Measurements from ENCODE around the gene CYP19A1. TPM values are rescaled to one million over a fixed set of nuclear protein-coding genes. Genes with fewer than 3 reads are reported as not detected.
A peak's percentile ranks its signal among the peaks of the same experiment; 100 is the strongest.

Gene CYP19A1
- polyA plus RNA-seq, 1 donor, result 8.3 TPM

GRCh38 chr15:51245628-51246027 lies 92.8 kb downstream of the CYP19A1 start:
- Histone ChIP-seq H3K4me1 (ENCODE audit: control insufficient read depth, insufficient read depth, low read length) (no peaks in the 10 kb centered on the region), H3K27ac (ENCODE audit: low read length) (no peak overlapping the region), H3K4me3 (ENCODE audit: low read length) (no peak overlapping the region), H3K36me3 (ENCODE audit: control insufficient read depth, insufficient read depth, low read length) (no peaks in the 10 kb centered on the region), H3K9me3 (ENCODE audit: control insufficient read depth, low read depth, low read length) (no peaks in the 10 kb centered on the region), H3K27me3 (ENCODE audit: control insufficient read depth, insufficient read depth, low read length) (peaks cover 4% of the 10 kb centered on the region)
- no CpG with 5 or more reads among the region's 1 CpG for WGBS (ENCODE audit: insufficient coverage, low lambda C conversion rate)
- DNase-seq, result no peak

DNA sequence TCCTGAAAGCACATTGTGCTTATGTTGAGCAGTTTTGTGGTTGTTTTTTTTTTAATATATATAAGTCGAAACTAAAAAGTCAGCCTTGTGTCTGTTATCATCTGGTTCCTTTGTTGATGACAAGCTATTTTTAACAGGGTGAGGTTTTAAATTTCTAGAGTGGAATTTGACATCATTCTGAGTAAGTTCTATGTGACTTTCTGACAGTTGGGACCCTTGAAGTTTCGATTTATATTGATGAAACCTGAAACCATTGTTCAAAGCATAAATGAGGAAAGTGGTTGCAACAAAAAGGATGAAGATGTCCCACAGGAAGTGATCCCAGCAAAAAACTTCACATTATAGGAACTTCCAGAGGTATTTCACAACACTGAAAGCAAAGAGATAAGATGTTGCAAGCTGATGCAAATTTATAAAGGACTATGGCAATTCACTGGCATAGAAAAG lies 94.0 kb downstream of the CYP19A1 start:
- Histone ChIP-seq H3K4me1 (ENCODE audit: control insufficient read depth, insufficient read depth, low read length) (no peaks in the 10 kb centered on the region), H3K36me3 (ENCODE audit: control insufficient read depth, insufficient read depth, low read length) (no peaks in the 10 kb centered on the region), H3K9me3 (ENCODE audit: control insufficient read depth, low read depth, low read length) (no peaks in the 10 kb centered on the region), H3K27me3 (ENCODE audit: control insufficient read depth, insufficient read depth, low read length) (peaks cover 7% of the 10 kb centered on the region), H3K4me3 (ENCODE audit: low read length) (no peak overlapping the region), H3K27ac (ENCODE audit: low read length) (no peak overlapping the region)
- DNase-seq, result no peak
- no CpG with 5 or more reads among the region's 2 CpGs for WGBS (ENCODE audit: insufficient coverage, low lambda C conversion rate)

DNA sequence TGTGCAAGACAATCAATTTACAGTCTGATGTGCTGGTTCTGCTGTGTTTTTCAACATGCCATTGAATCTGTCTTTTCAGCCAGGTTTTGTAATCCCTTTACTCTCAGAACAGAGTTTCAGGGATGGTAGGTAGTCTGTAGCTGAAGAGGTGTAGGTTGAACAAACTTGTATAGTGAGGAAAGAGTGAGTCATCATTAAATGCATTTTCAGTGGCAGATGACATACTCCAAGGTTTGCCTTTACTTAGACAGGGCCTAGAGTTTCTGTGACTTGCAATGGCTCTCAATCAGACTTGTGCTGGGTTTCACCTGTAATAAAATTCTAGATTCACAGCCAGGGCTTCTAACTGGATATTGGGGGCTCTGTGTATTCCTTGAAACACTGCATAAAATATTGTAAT lies 94.6 kb downstream of the CYP19A1 start:
- H3K36me3 ChIP-seq (ENCODE audit: control insufficient read depth, insufficient read depth, low read length), result no peaks in the 10 kb centered on the region
- no peak for DNase-seq
- H3K4me3 ChIP-seq (ENCODE audit: low read length), result no peak overlapping the region
- H3K9me3 ChIP-seq (ENCODE audit: control insufficient read depth, low read depth, low read length), result no peaks in the 10 kb centered on the region
- H3K27me3 ChIP-seq (ENCODE audit: control insufficient read depth, insufficient read depth, low read length), result peaks cover 7% of the 10 kb centered on the region
- no peak overlapping the region for H3K27ac ChIP-seq (ENCODE audit: low read length)
- no peaks in the 10 kb centered on the region for H3K4me1 ChIP-seq (ENCODE audit: control insufficient read depth, insufficient read depth, low read length)

DNA sequence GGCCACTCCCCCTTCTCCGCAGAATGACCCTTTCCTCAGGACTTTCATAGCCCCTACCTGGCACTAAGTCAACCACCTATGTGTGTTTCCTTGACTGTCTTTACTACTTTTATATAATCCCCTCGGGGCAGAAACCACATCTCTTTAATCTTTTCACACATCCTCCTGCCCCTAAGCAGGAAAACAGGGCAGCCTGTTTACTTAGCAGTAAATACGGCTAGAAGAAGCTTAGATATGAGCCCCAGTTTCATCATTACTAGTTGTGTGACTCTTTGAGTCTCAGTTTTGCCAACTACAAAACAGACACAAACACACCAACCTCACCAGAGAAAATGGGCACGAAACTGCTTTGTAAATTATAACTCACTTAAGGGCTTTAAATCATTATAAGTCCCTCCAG lies 98.3 kb downstream of the CYP19A1 start:
- H3K27me3 ChIP-seq (ENCODE audit: control insufficient read depth, insufficient read depth, low read length), result peaks cover 11% of the 10 kb centered on the region
- H3K27ac ChIP-seq (ENCODE audit: low read length), result no peak overlapping the region
- no peaks in the 10 kb centered on the region for H3K36me3 ChIP-seq (ENCODE audit: control insufficient read depth, insufficient read depth, low read length)
- DNase-seq, result no peak
- H3K4me3 ChIP-seq (ENCODE audit: low read length), result no peak overlapping the region
- H3K4me1 ChIP-seq (ENCODE audit: control insufficient read depth, insufficient read depth, low read length), result no peaks in the 10 kb centered on the region
- no CpG with 5 or more reads among the region's 4 CpGs for WGBS (ENCODE audit: insufficient coverage, low lambda C conversion rate)
- H3K9me3 ChIP-seq (ENCODE audit: control insufficient read depth, low read depth, low read length), result no peaks in the 10 kb centered on the region

GRCh38 chr15:51237816-51238215 lies 100.6 kb downstream of the CYP19A1 start:
- no peaks in the 10 kb centered on the region for H3K36me3 ChIP-seq (ENCODE audit: control insufficient read depth, insufficient read depth, low read length)
- peaks cover 22% of the 10 kb centered on the region for H3K27me3 ChIP-seq (ENCODE audit: control insufficient read depth, insufficient read depth, low read length)
- H3K4me3 ChIP-seq (ENCODE audit: low read length), result no peak overlapping the region
- no peaks in the 10 kb centered on the region for H3K9me3 ChIP-seq (ENCODE audit: control insufficient read depth, low read depth, low read length)
- no peaks in the 10 kb centered on the region for H3K4me1 ChIP-seq (ENCODE audit: control insufficient read depth, insufficient read depth, low read length)
- H3K27ac ChIP-seq (ENCODE audit: low read length), result no peak overlapping the region
- DNase-seq, result no peak
- 100% methylated on average over 1 of the region's 3 CpGs for WGBS (ENCODE audit: insufficient coverage, low lambda C conversion rate)

GRCh38 chr15:51234176-51234927 lies 104.0 kb downstream of the CYP19A1 start:
- no peak for DNase-seq
- H3K27ac ChIP-seq (ENCODE audit: low read length), result no peak overlapping the region
- no peaks in the 10 kb centered on the region for H3K4me1 ChIP-seq (ENCODE audit: control insufficient read depth, insufficient read depth, low read length)
- H3K27me3 ChIP-seq (ENCODE audit: control insufficient read depth, insufficient read depth, low read length), result peaks cover 15% of the 10 kb centered on the region
- WGBS (ENCODE audit: insufficient coverage, low lambda C conversion rate), result 100% methylated on average over 3 of the region's 14 CpGs
- no peaks in the 10 kb centered on the region for H3K36me3 ChIP-seq (ENCODE audit: control insufficient read depth, insufficient read depth, low read length)
- no peaks in the 10 kb centered on the region for H3K9me3 ChIP-seq (ENCODE audit: control insufficient read depth, low read depth, low read length)
- H3K4me3 ChIP-seq (ENCODE audit: low read length), result no peak overlapping the region

GRCh38 chr15:51232581-51232980 lies 105.8 kb downstream of the CYP19A1 start:
- Histone ChIP-seq H3K9me3 (ENCODE audit: control insufficient read depth, low read depth, low read length) (no peaks in the 10 kb centered on the region), H3K36me3 (ENCODE audit: control insufficient read depth, insufficient read depth, low read length) (no peaks in the 10 kb centered on the region), H3K27me3 (ENCODE audit: control insufficient read depth, insufficient read depth, low read length) (peaks cover 15% of the 10 kb centered on the region), H3K4me3 (ENCODE audit: low read length) (no peak overlapping the region), H3K27ac (ENCODE audit: low read length) (no peak overlapping the region), H3K4me1 (ENCODE audit: control insufficient read depth, insufficient read depth, low read length) (no peaks in the 10 kb centered on the region)
- no peak for DNase-seq
- WGBS (ENCODE audit: insufficient coverage, low lambda C conversion rate), result 78% methylated on average over 1 of the region's 3 CpGs

DNA sequence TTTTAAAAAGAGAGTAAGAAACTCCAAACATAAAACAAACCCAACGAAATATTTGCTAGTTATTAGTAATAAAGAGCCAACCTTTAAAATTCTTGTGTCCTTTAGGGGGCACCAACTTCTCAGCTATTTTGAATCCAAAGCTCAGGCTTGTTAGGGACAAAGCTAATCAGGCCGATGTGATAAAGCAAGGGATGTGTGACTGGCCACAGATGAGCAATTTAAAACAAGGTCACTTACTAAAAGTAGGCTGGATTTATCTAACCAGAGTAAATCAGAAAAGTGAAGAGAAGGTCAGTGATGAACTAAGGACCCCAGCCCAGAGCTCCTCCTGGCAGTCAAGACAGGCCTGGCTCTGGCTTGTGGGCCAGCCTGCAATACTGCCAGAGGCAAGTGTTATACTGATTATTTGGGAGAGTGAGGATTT lies 108.5 kb downstream of the CYP19A1 start:
- Histone ChIP-seq H3K27ac (ENCODE audit: low read length) (no peak overlapping the region), H3K4me1 (ENCODE audit: control insufficient read depth, insufficient read depth, low read length) (no peaks in the 10 kb centered on the region), H3K27me3 (ENCODE audit: control insufficient read depth, insufficient read depth, low read length) (peaks cover 10% of the 10 kb centered on the region), H3K36me3 (ENCODE audit: control insufficient read depth, insufficient read depth, low read length) (no peaks in the 10 kb centered on the region), H3K9me3 (ENCODE audit: control insufficient read depth, low read depth, low read length) (no peaks in the 10 kb centered on the region), H3K4me3 (ENCODE audit: low read length) (no peak overlapping the region)
- no CpG with 5 or more reads among the region's 2 CpGs for WGBS (ENCODE audit: insufficient coverage, low lambda C conversion rate)
- peak in 1 of 2 donors; percentile 13 for DNase-seq

GRCh38 chr15:51227940-51228732 lies 110.3 kb downstream of the CYP19A1 start:
- DNase-seq, result no peak
- H3K27ac ChIP-seq (ENCODE audit: low read length), result no peak overlapping the region

DNA sequence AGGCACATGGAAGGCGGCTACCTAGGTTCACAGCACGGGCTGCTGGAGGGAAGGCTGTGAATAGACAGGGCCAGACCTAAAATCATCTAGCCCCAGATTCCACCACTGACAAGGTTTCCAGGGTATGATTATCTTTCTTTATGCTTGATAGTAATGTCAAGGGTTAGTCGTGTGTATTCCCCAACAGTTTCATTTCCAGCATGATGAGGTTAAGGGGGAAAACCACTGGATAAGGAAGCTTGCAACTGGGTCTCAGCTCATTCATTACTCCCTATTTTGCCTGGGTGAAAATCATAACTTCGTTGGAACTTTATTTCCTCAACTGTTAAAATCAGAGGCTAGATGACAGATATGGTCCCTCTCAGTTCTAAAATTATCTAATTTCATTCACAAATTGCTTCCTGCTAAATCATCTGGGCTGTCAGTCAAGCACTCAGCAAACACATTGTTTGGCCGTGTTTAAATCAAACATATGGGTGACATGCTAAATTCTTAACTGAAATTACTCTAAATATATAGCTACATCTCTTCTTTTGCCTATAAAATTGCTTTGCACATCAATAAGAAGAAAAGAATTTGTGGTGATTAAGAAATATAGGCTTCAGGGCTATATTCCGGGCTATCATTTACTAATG lies 111.7 kb downstream of the CYP19A1 start:
- WGBS (ENCODE audit: insufficient coverage, low lambda C conversion rate), result no CpG with 5 or more reads among the region's 6 CpGs
- no peak overlapping the region for H3K4me3 ChIP-seq (ENCODE audit: low read length)
- no peaks in the 10 kb centered on the region for H3K36me3 ChIP-seq (ENCODE audit: control insufficient read depth, insufficient read depth, low read length)
- no peaks in the 10 kb centered on the region for H3K9me3 ChIP-seq (ENCODE audit: control insufficient read depth, low read depth, low read length)
- no peak for DNase-seq
- no peaks in the 10 kb centered on the region for H3K27me3 ChIP-seq (ENCODE audit: control insufficient read depth, insufficient read depth, low read length)
- no peak overlapping the region for H3K27ac ChIP-seq (ENCODE audit: low read length)
- H3K4me1 ChIP-seq (ENCODE audit: control insufficient read depth, insufficient read depth, low read length), result no peaks in the 10 kb centered on the region

More at GRCh38 chr15:51227940-51228732, 110.3 kb downstream of the CYP19A1 start:
- H3K36me3 ChIP-seq (ENCODE audit: control insufficient read depth, insufficient read depth, low read length), result no peaks in the 10 kb centered on the region
- no peaks in the 10 kb centered on the region for H3K4me1 ChIP-seq (ENCODE audit: control insufficient read depth, insufficient read depth, low read length)
- WGBS (ENCODE audit: insufficient coverage, low lambda C conversion rate), result no CpG with 5 or more reads among the region's 3 CpGs
- H3K4me3 ChIP-seq (ENCODE audit: low read length), result no peak overlapping the region
- no peaks in the 10 kb centered on the region for H3K9me3 ChIP-seq (ENCODE audit: control insufficient read depth, low read depth, low read length)
- no peaks in the 10 kb centered on the region for H3K27me3 ChIP-seq (ENCODE audit: control insufficient read depth, insufficient read depth, low read length)
